Measurements from ENCODE around the gene TRIM38.

TRIM38 gene

GRCh38 chr6:26026833-26027490 lies 64.4 kb downstream of the TRIM38 start:
- peak; percentile 81 for DNase-seq (ENCODE audit: low read depth)

- DNase-seq (ENCODE audit: low read depth): no peak
Observed at GRCh38 chr6:26027491-26028211, 65.0 kb downstream of the TRIM38 start.

- no peak for DNase-seq (ENCODE audit: low read depth)
Observed at GRCh38 chr6:26028212-26028745, 65.7 kb downstream of the TRIM38 start.

- DNase-seq (ENCODE audit: low read depth): no peak
Observed at GRCh38 chr6:26028746-26029569, 66.4 kb downstream of the TRIM38 start.

GRCh38 chr6:26029570-26029856 lies 66.9 kb downstream of the TRIM38 start:
- DNase-seq (ENCODE audit: low read depth): no peak

GRCh38 chr6:26029857-26030653 lies 67.5 kb downstream of the TRIM38 start:
- DNase-seq (ENCODE audit: low read depth): no peak

- DNase-seq (ENCODE audit: low read depth): no peak
Observed at GRCh38 chr6:26030716-26031115, 68.1 kb downstream of the TRIM38 start.

- no peak for DNase-seq (ENCODE audit: low read depth)
Observed at GRCh38 chr6:26031151-26031594, 68.6 kb downstream of the TRIM38 start.

- peak; percentile 69 for DNase-seq (ENCODE audit: low read depth)
Observed at GRCh38 chr6:26031595-26032339, 69.2 kb downstream of the TRIM38 start.

- DNase-seq (ENCODE audit: low read depth): no peak
Observed at GRCh38 chr6:26032340-26033084, 69.9 kb downstream of the TRIM38 start.

- DNase-seq (ENCODE audit: low read depth): peak; percentile 36
Observed at GRCh38 chr6:26033085-26033940, 70.7 kb downstream of the TRIM38 start.

GRCh38 chr6:26033941-26034354 lies 71.3 kb downstream of the TRIM38 start:
- DNase-seq (ENCODE audit: low read depth): no peak

- DNase-seq (ENCODE audit: low read depth): no peak
Observed at GRCh38 chr6:26034905-26035304, 72.3 kb downstream of the TRIM38 start.
